K562 (cell line): ENCODE results near the gene YARS1. TPM values are rescaled to one million over a fixed set of nuclear protein-coding genes. Genes with fewer than 3 reads are reported as not detected.
A peak's percentile ranks its signal among the peaks of the same experiment; 100 is the strongest.

Source experiments
- ATF7 ChIP-seq: fragments of 450-650 bp; IDR thresholded peaks from 2 replicates; pipeline ENCODE4 v1.7.1; 2014; ENCODE audit warnings: mild to moderate bottlenecking, moderate library complexity
- C11orf30 ChIP-seq: fragments of 450-650 bp; IDR thresholded peaks from 2 replicates; pipeline ENCODE4 v1.6.1; 2016; ENCODE audit warnings: low read depth, mild to moderate bottlenecking
- CBFA2T3 ChIP-seq: fragments of 450-650 bp; IDR thresholded peaks from 2 replicates; pipeline ENCODE4 v1.6.1; 2017
- CEBPG ChIP-seq, 3 experiments: fragments of 200-800 bp in 1 of 3; sonication (Bioruptor generic) in 1 of 3; sonication (generic) in 1 of 3; formaldehyde crosslinking in 1 of 3; IDR thresholded peaks in 2 of 3; conservative IDR thresholded peaks in 1 of 3; 2 replicates each; pipeline versions ENCODE4 v1.6.1 to v1.8.0; 2016 to 2022; ENCODE audit warnings: missing compliant biosample characterization in 2 of 3, missing genetic modification characterization in 2 of 3, mild to moderate bottlenecking in 1 of 3, missing genetic modification reagents in 1 of 3
- EHMT2 ChIP-seq: fragments of 450-650 bp; IDR thresholded peaks from 2 replicates; pipeline ENCODE4 v1.6.1; 2018; ENCODE audit warnings: antibody characterized with exemption
- FOS ChIP-seq: IDR thresholded peaks from 3 replicates; pipeline ENCODE4 v1.6.1; 2011; ENCODE audit not compliant: insufficient read length; ENCODE audit errors: extremely low read depth
- HBP1 ChIP-seq: fragments of 450-650 bp; formaldehyde crosslinking; IDR thresholded peaks from 2 replicates; pipeline ENCODE4 v1.4.0; 2022; ENCODE audit warnings: missing genetic modification characterization
- MAZ ChIP-seq, 2 experiments: fragments of 450-650 bp in 1 of 2; sonication (generic) in 1 of 2; formaldehyde crosslinking; IDR thresholded peaks in 1 of 2; conservative IDR thresholded peaks in 1 of 2; 2 replicates each; pipeline versions ENCODE4 v1.4.0 to v1.5.0; 2020; ENCODE audit warnings: mild to moderate bottlenecking in 1 of 2, missing genetic modification reagents in 1 of 2
- MTA2 ChIP-seq: fragments of 450-650 bp; IDR thresholded peaks from 2 replicates; pipeline ENCODE4 v1.6.1; 2016; ENCODE audit warnings: low read depth
- NBN ChIP-seq: fragments of 450-650 bp; IDR thresholded peaks from 2 replicates; pipeline ENCODE4 v1.6.1; 2016; ENCODE audit warnings: low read depth, mild to moderate bottlenecking
- NKRF ChIP-seq: fragments of 450-650 bp; IDR thresholded peaks from 2 replicates; pipeline ENCODE4 v1.6.1; 2016; ENCODE audit warnings: borderline replicate concordance
- PHF8 ChIP-seq: fragments of 200-600 bp; sonication (generic); IDR thresholded peaks from 2 replicates; pipeline ENCODE4 v1.6.1; 2012; ENCODE audit warnings: mixed run types, mild to moderate bottlenecking, inconsistent platforms, low read length, moderate library complexity, borderline replicate concordance
- POLR2B ChIP-seq: fragments of 450-650 bp; IDR thresholded peaks from 2 replicates; pipeline ENCODE4 v1.6.1; 2018; ENCODE audit warnings: low read depth; ENCODE audit not compliant: partially characterized antibody
- SMARCA5 ChIP-seq: fragments of 450-650 bp; IDR thresholded peaks from 2 replicates; pipeline ENCODE4 v1.6.1; 2016
- SMARCE1 ChIP-seq: fragments of 450-650 bp; IDR thresholded peaks from 2 replicates; pipeline ENCODE4 v1.7.1; 2016; ENCODE audit warnings: mild to moderate bottlenecking
- TEAD1 ChIP-seq, 2 experiments: fragments of 450-650 bp in 1 of 2; sonication (generic) in 1 of 2; formaldehyde crosslinking; IDR thresholded peaks; 2 replicates each; pipeline versions ENCODE4 v1.4.0 to v1.8.0; 2020 to 2022; ENCODE audit warnings: mild to moderate bottlenecking in 2 of 2, missing genetic modification reagents in 1 of 2
- ZBTB26 ChIP-seq: fragments of 450-650 bp; formaldehyde crosslinking; IDR thresholded peaks from 2 replicates; pipeline ENCODE4 v1.4.0; 2022; ENCODE audit warnings: missing genetic modification characterization
- ZBTB5 ChIP-seq: fragments of 450-650 bp; IDR thresholded peaks from 2 replicates; pipeline ENCODE4 v1.6.1; 2017; ENCODE audit warnings: antibody characterized with exemption
- ZNF274 ChIP-seq: IDR thresholded peaks from 2 replicates; pipeline ENCODE4 v1.6.1; 2011; ENCODE audit warnings: low read depth, mild to moderate bottlenecking, low read length, moderate library complexity, borderline replicate concordance
- ZNF384 ChIP-seq: IDR thresholded peaks from 2 replicates; pipeline ENCODE4 v1.6.1; 2012; ENCODE audit warnings: low read depth, low read length, improper control_type of control experiment
- ZNF584 ChIP-seq: fragments of 200-800 bp; sonication (Bioruptor generic); IDR thresholded peaks from 2 replicates; pipeline ENCODE4 v1.6.1; 2016; ENCODE audit warnings: low read depth, mild to moderate bottlenecking, missing genetic modification characterization, missing compliant biosample characterization
- polyA plus RNA-seq, 8 experiments: library from polyadenylated mRNA; depleted of rRNA in 4 of 8; stranded (reverse) in 5 of 8; unstranded in 3 of 8; fragments of >200 nt; fragmentation: Nextera tagmentation in 2 of 8; fragmentation: Illumina TruSeq in 1 of 8; extraction: Ambion mirVana in 2 of 8; extraction: Trizol in 1 of 8; gene quantifications; 2 replicates each; pipeline versions ENCODE4 v1.2.1 to v1.2.3, GENCODE V29; 2011 to 2014; ENCODE audit warnings: inconsistent platforms in 1 of 8, missing spikeins in 1 of 8
- total RNA-seq, 7 experiments: library from RNA; depleted of rRNA in 6 of 7; stranded (reverse); fragments of >200 nt in 6 of 7; fragmentation: Illumina TruSeq in 2 of 7; extraction: Trizol in 2 of 7; gene quantifications; 2 replicates each; pipeline versions ENCODE4 v1.2.1 to v1.2.3, GENCODE V29; 2011 to 2021; ENCODE audit warnings: low replicate concordance in 1 of 7

The YARS1 gene
- total and polyA plus RNA-seq, 9 of the 15 experiments (the other 6 are each of a cell fraction or from before 2014, with no cell fraction given), result 66.2 to 336 (median 201) TPM

- TF ChIP-seq TEAD1 (CRISPR knock-in tag; IDR thresholded peaks at IDR 0.05) (0 out of 4 replicates have a peak, but pooled peaks of 1 of the 2 experiments have one; percentile 68), NBN (0 out of 2 replicates have a peak, but pooled peaks have one; percentile 73), ZNF274 (no peak), NKRF (peak; percentile 66), ZNF384 (peak; percentile 85), PHF8 (no peak), ZBTB5 (0 out of 2 replicates have a peak, but pooled peaks have one; percentile 28), ATF7 (peak; percentile 91), ZBTB26 (CRISPR knock-in tag) (0 out of 2 replicates have a peak, but pooled peaks have one; percentile 47), C11orf30 (peak; percentile 71), ZNF584 (CRISPR knock-in tag) (peak; percentile 77), HBP1 (peak; percentile 79; the same call in 1 of the 2 replicates), CBFA2T3 (0 out of 2 replicates have a peak, but pooled peaks have one; percentile 3), SMARCE1 (peak; percentile 84), MAZ (CRISPR knock-in tag; conservative IDR thresholded peaks at IDR 0.05 in 1 of 2, IDR thresholded peaks at IDR 0.05 in 1 of 2) (peak in 1 of 2 experiments; percentile 29; a peak in 1 of 4 replicates), POLR2B (peak; percentile 37), EHMT2 (peak; percentile 62; the same call in 1 of the 2 replicates), CEBPG (CRISPR knock-in tag; IDR thresholded peaks at IDR 0.05) (peak; percentile 99), CEBPG (tag; conservative IDR thresholded peaks at IDR 0.05 in 1 of 2, IDR thresholded peaks at IDR 0.05 in 1 of 2) (peak; percentile 98), MTA2 (0 out of 2 replicates have a peak, but pooled peaks have one; percentile 20), SMARCA5 (peak; percentile 29; the same call in 1 of the 2 replicates), FOS (no peak)
Observed at GRCh38 chr1:32813941-32814739, 3.0 kb downstream of the YARS1 start (continued).
